PC-3 (cell line): Measurements from ENCODE around the gene SNAI3. TPM values are rescaled to one million over a fixed set of nuclear protein-coding genes. Genes with fewer than 3 reads are reported as not detected.

Experiments used
- ATAC-seq: fragments of 200-7000 bp; cut with Tn5 transposase; 2 replicates; pipeline ENCODE4 v1.9.1; 2020; ENCODE audit warnings: mild to moderate bottlenecking, moderate library complexity
- BruUV-seq: library from RNA; stranded (reverse); fragments of 400-500 nt; replicated peaks from 2 replicates; lab custom pipeline; 2021; lab: Mats Ljungman, UMichigan
- CTCF ChIA-PET: fragments of 300-600 bp; sonication (Branson Sonifier 250); formaldehyde crosslinking; loops from one replicate; lab custom pipeline; 2022; ENCODE audit warnings: antibody characterized with exemption; lab: Charles Lee
- POLR2A ChIA-PET: fragments of 300-600 bp; sonication (Branson Sonifier 250); formaldehyde crosslinking; loops from one replicate; lab custom pipeline; 2022; ENCODE audit warnings: antibody characterized with exemption; ENCODE audit not compliant: unreplicated experiment; lab: Charles Lee
- DNase-seq: peaks from one replicate; pipeline ENCODE4 v3.0.0-alpha.2; 2015
- H2AFZ ChIP-seq: fragments of 300-600 bp; sonication (generic); 2 replicates; pipeline ENCODE4 v1.6.0; 2016; ENCODE audit warnings: antibody characterized with exemption, low read length
- H3F3A ChIP-seq: fragments of 300-600 bp; sonication (generic); one replicate; pipeline ENCODE4 v1.6.0; 2017; ENCODE audit warnings: antibody characterized with exemption, low read length, control low read depth, mild to moderate bottlenecking; ENCODE audit not compliant: unreplicated experiment
- H3K27ac ChIP-seq: fragments of 300-600 bp; sonication (generic); 2 replicates; pipeline ENCODE4 v1.5.1; 2016; ENCODE audit warnings: mild to moderate bottlenecking, low read length
- H3K27me3 ChIP-seq: fragments of 300-600 bp; sonication (generic); 2 replicates; pipeline ENCODE4 v1.6.1; 2016; ENCODE audit warnings: low read length, mixed read lengths
- H3K36me3 ChIP-seq: fragments of 300-600 bp; sonication (generic); 2 replicates; pipeline ENCODE4 v1.6.1; 2016; ENCODE audit warnings: low read depth, mixed run types, low read length, mixed read lengths
- H3K4me1 ChIP-seq: fragments of 300-600 bp; sonication (generic); 2 replicates; pipeline ENCODE4 v1.5.1; 2016; ENCODE audit warnings: low read length; ENCODE audit not compliant: insufficient read depth
- H3K4me2 ChIP-seq: fragments of 300-600 bp; sonication (generic); 2 replicates; pipeline ENCODE4 v1.6.0; 2016; ENCODE audit warnings: low read length
- H3K4me3 ChIP-seq: fragments of 300-600 bp; sonication (generic); 2 replicates; pipeline ENCODE4 v1.5.1; 2016; ENCODE audit warnings: mild to moderate bottlenecking, low read length, mixed read lengths
- H3K79me2 ChIP-seq: fragments of 300-600 bp; sonication (generic); 2 replicates; pipeline ENCODE4 v1.6.1; 2017; ENCODE audit warnings: low read length, mixed read lengths
- H3K9ac ChIP-seq: fragments of 300-600 bp; sonication (generic); 2 replicates; pipeline ENCODE4 v1.6.0; 2016; ENCODE audit warnings: mild to moderate bottlenecking, low read length
- H3K9me2 ChIP-seq: fragments of 300-600 bp; sonication (generic); replicated peaks from 2 replicates; pipeline ENCODE4 v1.6.1; 2016; ENCODE audit warnings: mixed run types, low read length, mixed read lengths
- H3K9me3 ChIP-seq: fragments of 300-600 bp; sonication (generic); 2 replicates; pipeline ENCODE4 v1.6.1; 2016; ENCODE audit warnings: low read length, mixed read lengths
- H4K20me1 ChIP-seq: fragments of 300-600 bp; sonication (generic); 2 replicates; pipeline ENCODE4 v1.6.1; 2016; ENCODE audit warnings: low read length, mixed read lengths
- CTCF ChIP-seq: fragments of 300-600 bp; sonication (generic); conservative IDR thresholded peaks from 2 replicates; pipeline ENCODE4 v1.5.1; 2017; ENCODE audit warnings: antibody characterized with exemption, low read depth, mild to moderate bottlenecking, low read length
- EZH2 ChIP-seq: fragments of 300-600 bp; sonication (generic); IDR thresholded peaks from one replicate; pipeline ENCODE4 v1.6.1; 2017; ENCODE audit warnings: antibody characterized with exemption, mild to moderate bottlenecking, low read length; ENCODE audit not compliant: unreplicated experiment
- EZH2phosphoT487 ChIP-seq: fragments of 300-600 bp; sonication (generic); IDR thresholded peaks from 2 replicates; pipeline ENCODE4 v1.6.1; 2018; ENCODE audit warnings: mild to moderate bottlenecking, antibody characterized with exemption, low read length, borderline replicate concordance
- intact Hi-C: fragments of 100-400 bp; cut with micrococcal nuclease; formaldehyde crosslinking; loops from 2 replicates; pipeline ENCODE4 v1.9.0; 2023
- total RNA-seq: library from RNA; depleted of rRNA; stranded (reverse); fragments of >200 nt; gene quantifications from 2 replicates; pipeline ENCODE4 v1.2.3, GENCODE V29; 2014

Gene SNAI3
- total RNA-seq, 1 experiment from 2014 or later: 0.22 TPM

GRCh38 chr16:88697831-88698615 is 11.7 kb upstream of the SNAI3 start:
- no peaks in the 10 kb centered on the region for H3K79me2 ChIP-seq
- H3K9me3 ChIP-seq: no peaks in the 10 kb centered on the region
- H3K27ac ChIP-seq: no peak overlapping the region
- H3K4me1 ChIP-seq: peaks cover 11% of the 10 kb centered on the region
- no peak overlapping the region for H3K9ac ChIP-seq
- no peaks in the 10 kb centered on the region for H4K20me1 ChIP-seq
- intact Hi-C loops: no loop called here
- TF ChIP-seq CTCF (peak; percentile 52), EZH2 (no peak), EZH2phosphoT487 (no peak)
- CTCF ChIA-PET: no interaction called here
- H2AFZ ChIP-seq: no peak overlapping the region
- no peaks in the 10 kb centered on the region for H3K27me3 ChIP-seq
- ATAC-seq (no peak), DNase-seq (no peak)
- no peak overlapping the region for H3K4me2 ChIP-seq
- no peaks in the 10 kb centered on the region for H3K36me3 ChIP-seq
- BruUV-seq: no TSS peak
- H3K9me2 ChIP-seq: no peaks in the 10 kb centered on the region
- POLR2A ChIA-PET: no interaction called here
- no peak overlapping the region for H3K4me3 ChIP-seq
- H3F3A ChIP-seq: no peaks in the 10 kb centered on the region

GRCh38 chr16:88697116-88697830 is 11.0 kb upstream of the SNAI3 start:
- ChIA-PET POLR2A (no interaction called here), CTCF (no interaction called here)
- Histone ChIP-seq H3K9ac (no peak overlapping the region), H3K79me2 (no peaks in the 10 kb centered on the region), H4K20me1 (no peaks in the 10 kb centered on the region), H3K27ac (no peak overlapping the region), H3K36me3 (no peaks in the 10 kb centered on the region), H3K9me3 (no peaks in the 10 kb centered on the region), H3F3A (no peaks in the 10 kb centered on the region), H2AFZ (no peak overlapping the region), H3K9me2 (no peaks in the 10 kb centered on the region), H3K4me2 (no peak overlapping the region), H3K4me3 (no peak overlapping the region), H3K4me1 (peaks cover 11% of the 10 kb centered on the region), H3K27me3 (no peaks in the 10 kb centered on the region)
- TF ChIP-seq EZH2 (no peak), CTCF (no peak), EZH2phosphoT487 (no peak)
- DNase-seq (no peak), ATAC-seq (no peak)
- intact Hi-C loops: no loop called here
- no TSS peak for BruUV-seq

GRCh38 chr16:88696441-88696840 is 10.1 kb upstream of the SNAI3 start:
- no peaks in the 10 kb centered on the region for H3K9me3 ChIP-seq
- intact Hi-C loops: no loop called here
- peaks cover 10% of the 10 kb centered on the region for H3K4me1 ChIP-seq
- POLR2A ChIA-PET: no interaction called here
- BruUV-seq: no TSS peak
- no peak overlapping the region for H3K4me2 ChIP-seq
- no peaks in the 10 kb centered on the region for H3K79me2 ChIP-seq
- H3F3A ChIP-seq: no peaks in the 10 kb centered on the region
- no peaks in the 10 kb centered on the region for H4K20me1 ChIP-seq
- DNase-seq (no peak), ATAC-seq (no peak)
- no peak overlapping the region for H3K9ac ChIP-seq
- no peak for TF ChIP-seq EZH2phosphoT487
- no peak for TF ChIP-seq CTCF
- no peak for TF ChIP-seq EZH2
- H3K9me2 ChIP-seq: no peaks in the 10 kb centered on the region
- no peaks in the 10 kb centered on the region for H3K36me3 ChIP-seq
- H3K27ac ChIP-seq: no peak overlapping the region
- no peaks in the 10 kb centered on the region for H3K27me3 ChIP-seq
- H2AFZ ChIP-seq: no peak overlapping the region
- no peak overlapping the region for H3K4me3 ChIP-seq
- CTCF ChIA-PET: no interaction called here
